VCaP (cell line): ENCODE results near the gene TDG.

Source experiments
- H3K27ac ChIP-seq: fragments of 450-650 bp; 2 replicates; pipeline ENCODE4 v1.5.1; 2017
- CTCF ChIP-seq: fragments of 450-650 bp; conservative IDR thresholded peaks from 2 replicates; pipeline ENCODE4 v1.5.1; 2017; ENCODE audit warnings: mild to moderate bottlenecking, moderate library complexity

TDG gene

GRCh38 chr12:103978384-103978982 is 12.8 kb downstream of the TDG start:
- TF ChIP-seq CTCF, result no peak
- no peak overlapping the region for H3K27ac ChIP-seq

GRCh38 chr12:103986829-103987228 is 21.2 kb downstream of the TDG start:
- no peak overlapping the region for H3K27ac ChIP-seq
- TF ChIP-seq CTCF, result no peak

- no peak overlapping the region for H3K27ac ChIP-seq
- no peak for TF ChIP-seq CTCF
Observed at GRCh38 chr12:103994235-103994634, 28.6 kb downstream of the TDG start.

GRCh38 chr12:103996595-103996994 is 30.9 kb downstream of the TDG start:
- no peak overlapping the region for H3K27ac ChIP-seq
- TF ChIP-seq CTCF, result no peak

DNA sequence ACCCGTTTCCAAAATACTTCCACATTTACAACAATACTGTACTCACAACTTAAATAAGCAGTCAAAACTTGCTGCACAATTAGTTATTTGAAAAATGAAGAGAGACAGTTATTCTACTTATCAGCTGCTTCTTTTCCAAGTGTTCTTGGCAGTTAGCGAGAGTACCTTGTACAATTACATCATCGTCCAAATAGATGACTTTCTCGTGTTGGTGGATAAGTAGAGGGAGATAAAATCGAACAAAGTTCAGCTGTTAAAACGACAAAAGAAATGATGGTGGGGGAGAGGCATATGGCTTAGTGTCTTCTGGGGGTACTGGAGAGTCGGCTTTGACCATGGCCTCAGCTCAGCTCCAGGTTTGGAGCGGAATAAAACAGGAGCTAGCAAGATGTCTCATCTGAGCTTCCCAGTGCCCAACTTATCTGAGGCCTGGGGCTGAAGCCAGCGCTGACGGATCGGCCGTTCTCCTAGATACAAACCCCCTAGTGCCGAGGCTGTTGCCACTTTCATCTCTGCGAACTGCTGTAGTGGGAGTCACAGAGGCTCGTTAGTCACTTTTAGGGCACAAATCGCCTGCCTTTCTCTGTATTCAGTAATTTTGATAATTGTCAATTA is 31.7 kb downstream of the TDG start:
- no peak overlapping the region for H3K27ac ChIP-seq
- TF ChIP-seq CTCF, result no peak

- no peak for TF ChIP-seq CTCF
- H3K27ac ChIP-seq, result no peak overlapping the region
Observed at GRCh38 chr12:103998976-103999375, 33.3 kb downstream of the TDG start.

DNA sequence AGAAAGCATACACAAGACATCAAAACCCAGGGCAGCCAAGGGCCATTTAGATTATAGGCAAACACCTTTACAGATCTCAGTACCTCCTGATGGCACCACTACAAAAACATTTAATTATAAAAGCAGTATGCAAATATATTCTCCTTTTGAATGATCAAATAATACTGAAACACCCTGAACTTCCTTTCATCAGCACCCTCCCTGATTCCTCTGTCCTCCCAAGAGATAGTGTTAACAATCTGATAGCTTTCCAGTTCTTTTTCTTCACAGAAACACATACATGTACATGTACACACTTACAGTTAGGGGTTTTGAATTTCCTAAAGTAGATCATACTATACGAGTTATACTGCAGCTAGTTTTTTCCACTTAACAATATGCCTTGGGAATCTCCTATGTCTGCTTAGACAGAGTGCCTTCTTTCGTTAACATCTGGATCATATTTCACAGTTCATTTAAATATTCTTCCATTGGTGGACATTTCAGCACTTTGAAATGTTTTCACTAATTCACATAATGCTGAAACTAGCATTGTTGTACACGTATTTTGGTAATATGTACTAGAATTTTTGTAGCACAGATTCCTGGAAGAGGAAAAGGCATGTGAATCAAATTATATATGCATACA is 35.2 kb downstream of the TDG start:
- H3K27ac ChIP-seq, result no peak overlapping the region
- TF ChIP-seq CTCF, result no peak
